Panc1 (cell line): ENCODE measurements around the gene LHX4.
"Not testable (repeated sequence)": the region's sequence is repeated elsewhere in the genome, so short reads cannot be mapped to it uniquely, and the experiment has no call there.

Source experiments
- POLR2AphosphoS5 ChIP-seq: IDR thresholded peaks from 2 replicates; pipeline ENCODE4 v1.6.1; 2012; ENCODE audit warnings: mild to moderate bottlenecking, low read depth, low read length, moderate library complexity
- SIN3A ChIP-seq: IDR thresholded peaks from 2 replicates; pipeline ENCODE4 v1.6.1; 2012; ENCODE audit warnings: low read depth, mild to moderate bottlenecking, low read length, moderate library complexity, borderline replicate concordance; ENCODE audit not compliant: insufficient read depth
- TF ChIP-seq, protein P1 (sequence below): fragments of 450-650 bp; IDR thresholded peaks from 2 replicates; pipeline ENCODE4 v1.5.1; 2017; ENCODE audit warnings: mild to moderate bottlenecking
- TF ChIP-seq, protein P2 (sequence below), 2 experiments: IDR thresholded peaks; 2 replicates each; pipeline ENCODE4 v1.6.1; 2011 to 2012; ENCODE audit warnings: low read depth in 2 of 2, control low read depth in 1 of 2, low read length in 1 of 2, mild to moderate bottlenecking in 1 of 2, moderate library complexity in 1 of 2; ENCODE audit not compliant: insufficient read depth in 1 of 2

DNA sequence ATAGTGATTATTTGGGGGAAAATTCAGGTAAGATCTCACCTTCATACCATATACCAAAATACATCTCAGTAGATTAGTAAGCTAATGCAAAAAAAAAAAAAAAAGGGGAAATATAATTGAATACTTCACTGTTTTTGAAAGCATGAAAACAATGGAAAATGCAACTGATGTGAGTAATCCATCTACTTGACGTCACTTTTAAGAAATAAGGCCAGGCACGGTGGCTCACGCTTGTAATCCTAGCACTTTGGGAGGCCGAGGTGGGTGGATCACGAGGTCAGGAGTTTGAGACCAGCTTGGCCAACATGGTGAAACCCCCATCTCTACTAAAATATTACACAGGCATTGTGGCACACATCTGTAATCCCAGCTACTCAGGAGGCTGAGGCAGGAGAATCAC lies 27.5 kb upstream of the LHX4 start:
- TF ChIP-seq, protein P1, sequence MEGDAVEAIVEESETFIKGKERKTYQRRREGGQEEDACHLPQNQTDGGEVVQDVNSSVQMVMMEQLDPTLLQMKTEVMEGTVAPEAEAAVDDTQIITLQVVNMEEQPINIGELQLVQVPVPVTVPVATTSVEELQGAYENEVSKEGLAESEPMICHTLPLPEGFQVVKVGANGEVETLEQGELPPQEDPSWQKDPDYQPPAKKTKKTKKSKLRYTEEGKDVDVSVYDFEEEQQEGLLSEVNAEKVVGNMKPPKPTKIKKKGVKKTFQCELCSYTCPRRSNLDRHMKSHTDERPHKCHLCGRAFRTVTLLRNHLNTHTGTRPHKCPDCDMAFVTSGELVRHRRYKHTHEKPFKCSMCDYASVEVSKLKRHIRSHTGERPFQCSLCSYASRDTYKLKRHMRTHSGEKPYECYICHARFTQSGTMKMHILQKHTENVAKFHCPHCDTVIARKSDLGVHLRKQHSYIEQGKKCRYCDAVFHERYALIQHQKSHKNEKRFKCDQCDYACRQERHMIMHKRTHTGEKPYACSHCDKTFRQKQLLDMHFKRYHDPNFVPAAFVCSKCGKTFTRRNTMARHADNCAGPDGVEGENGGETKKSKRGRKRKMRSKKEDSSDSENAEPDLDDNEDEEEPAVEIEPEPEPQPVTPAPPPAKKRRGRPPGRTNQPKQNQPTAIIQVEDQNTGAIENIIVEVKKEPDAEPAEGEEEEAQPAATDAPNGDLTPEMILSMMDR: not testable (repeated sequence)
- not testable (repeated sequence) for TF ChIP-seq SIN3A, POLR2AphosphoS5
- TF ChIP-seq, protein P2, sequence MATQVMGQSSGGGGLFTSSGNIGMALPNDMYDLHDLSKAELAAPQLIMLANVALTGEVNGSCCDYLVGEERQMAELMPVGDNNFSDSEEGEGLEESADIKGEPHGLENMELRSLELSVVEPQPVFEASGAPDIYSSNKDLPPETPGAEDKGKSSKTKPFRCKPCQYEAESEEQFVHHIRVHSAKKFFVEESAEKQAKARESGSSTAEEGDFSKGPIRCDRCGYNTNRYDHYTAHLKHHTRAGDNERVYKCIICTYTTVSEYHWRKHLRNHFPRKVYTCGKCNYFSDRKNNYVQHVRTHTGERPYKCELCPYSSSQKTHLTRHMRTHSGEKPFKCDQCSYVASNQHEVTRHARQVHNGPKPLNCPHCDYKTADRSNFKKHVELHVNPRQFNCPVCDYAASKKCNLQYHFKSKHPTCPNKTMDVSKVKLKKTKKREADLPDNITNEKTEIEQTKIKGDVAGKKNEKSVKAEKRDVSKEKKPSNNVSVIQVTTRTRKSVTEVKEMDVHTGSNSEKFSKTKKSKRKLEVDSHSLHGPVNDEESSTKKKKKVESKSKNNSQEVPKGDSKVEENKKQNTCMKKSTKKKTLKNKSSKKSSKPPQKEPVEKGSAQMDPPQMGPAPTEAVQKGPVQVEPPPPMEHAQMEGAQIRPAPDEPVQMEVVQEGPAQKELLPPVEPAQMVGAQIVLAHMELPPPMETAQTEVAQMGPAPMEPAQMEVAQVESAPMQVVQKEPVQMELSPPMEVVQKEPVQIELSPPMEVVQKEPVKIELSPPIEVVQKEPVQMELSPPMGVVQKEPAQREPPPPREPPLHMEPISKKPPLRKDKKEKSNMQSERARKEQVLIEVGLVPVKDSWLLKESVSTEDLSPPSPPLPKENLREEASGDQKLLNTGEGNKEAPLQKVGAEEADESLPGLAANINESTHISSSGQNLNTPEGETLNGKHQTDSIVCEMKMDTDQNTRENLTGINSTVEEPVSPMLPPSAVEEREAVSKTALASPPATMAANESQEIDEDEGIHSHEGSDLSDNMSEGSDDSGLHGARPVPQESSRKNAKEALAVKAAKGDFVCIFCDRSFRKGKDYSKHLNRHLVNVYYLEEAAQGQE (IDR thresholded peaks at IDR 0.05; ENCODE audit: insufficient read depth in 1 of 2, low read depth in 2 of 2, low read length in 1 of 2): not testable (repeated sequence)
